GM19025 (cell line): ENCODE results near the gene ZNF786.
"Not testable (repeated sequence)": the region's sequence is repeated elsewhere in the genome, so short reads cannot be mapped to it uniquely, and the experiment has no call there.

ENCODE experiments used
- ATAC-seq: cut with Tn5 transposase; IDR thresholded peaks from one replicate; pipeline ENCODE4 v1.9.1; 2021; ENCODE audit warnings: mild to moderate bottlenecking, low read depth, moderate library complexity; ENCODE audit not compliant: unreplicated experiment

ZNF786 gene

GRCh38 chr7:149084407-149084806, 6.1 kb downstream of the ZNF786 start:
- no peak for ATAC-seq

DNA sequence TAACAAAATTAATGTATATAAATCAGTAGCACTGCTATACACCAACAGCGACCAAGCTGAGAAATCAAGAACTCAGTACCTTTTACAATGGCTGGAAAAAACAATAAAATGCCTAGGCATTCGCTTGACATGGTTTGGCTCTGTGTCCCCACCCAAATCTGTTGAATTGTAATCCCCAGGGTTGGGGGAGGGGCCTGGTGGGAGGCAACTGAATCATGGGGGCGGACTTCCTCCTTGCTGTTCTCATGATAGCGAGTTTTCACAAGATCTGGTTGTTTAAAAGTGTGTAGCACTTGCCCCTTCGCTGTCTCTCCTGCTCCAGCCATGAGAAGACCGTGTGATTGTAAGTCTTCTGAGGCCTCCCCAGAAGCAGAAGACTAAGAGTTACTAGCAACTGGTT, 8.6 kb downstream of the ZNF786 start:
- no peak for ATAC-seq

GRCh38 chr7:149077594-149077993, 12.9 kb downstream of the ZNF786 start:
- ATAC-seq = no peak

DNA sequence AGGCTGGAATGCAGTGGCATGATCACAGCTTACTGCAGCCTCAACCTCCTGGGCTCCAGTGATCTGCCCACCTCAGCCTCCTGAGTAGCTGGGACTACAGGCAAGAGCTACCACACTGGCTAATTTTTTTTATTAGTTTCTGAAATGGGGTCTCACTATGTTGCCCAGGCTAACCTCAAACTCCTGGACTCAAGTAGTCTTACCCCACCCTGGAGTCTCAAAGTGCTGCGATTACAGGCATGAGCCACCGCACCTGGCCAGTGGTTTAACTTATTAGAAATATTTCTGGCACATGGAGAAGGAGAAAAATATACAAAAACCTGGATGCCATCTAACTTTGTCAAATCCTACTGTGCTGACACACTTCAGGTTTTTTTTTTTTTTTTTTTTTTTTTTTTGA, 15.2 kb downstream of the ZNF786 start:
- no peak for ATAC-seq

DNA sequence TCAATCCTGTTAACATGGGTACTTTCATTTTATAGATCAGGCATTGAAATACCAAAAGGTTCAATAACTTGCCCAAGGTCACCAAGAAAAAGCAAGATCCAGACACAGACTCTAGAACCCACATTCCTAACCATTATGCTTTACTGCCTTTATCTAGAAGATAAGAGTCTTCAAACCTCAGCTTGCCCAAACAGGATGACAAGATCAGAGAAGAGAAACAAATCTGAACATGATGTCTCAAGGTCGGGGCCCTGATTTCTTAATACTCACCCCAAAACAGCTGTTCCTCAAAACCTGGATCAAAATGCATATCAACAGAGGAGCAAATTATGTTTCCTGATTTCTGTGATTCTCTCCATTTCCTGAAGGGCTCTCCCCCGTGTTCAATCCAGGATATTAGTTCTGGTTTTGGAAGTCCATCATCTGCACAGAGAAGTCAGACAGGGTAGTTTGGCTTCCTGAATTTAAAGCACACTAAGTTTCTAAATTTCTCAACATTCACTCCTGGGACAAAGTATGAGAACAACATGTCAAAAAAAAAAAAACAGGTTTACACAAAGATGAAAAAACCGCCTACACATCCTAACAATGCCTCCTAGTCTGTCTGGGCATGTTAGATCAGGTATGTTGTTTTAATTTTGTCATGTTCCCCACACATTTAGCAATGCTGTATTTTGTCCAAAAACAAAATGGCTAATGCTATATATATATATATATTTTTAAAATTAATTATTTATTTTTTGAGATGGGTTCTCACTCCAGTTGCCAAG, 16.2 kb downstream of the ZNF786 start:
- ATAC-seq = no peak

DNA sequence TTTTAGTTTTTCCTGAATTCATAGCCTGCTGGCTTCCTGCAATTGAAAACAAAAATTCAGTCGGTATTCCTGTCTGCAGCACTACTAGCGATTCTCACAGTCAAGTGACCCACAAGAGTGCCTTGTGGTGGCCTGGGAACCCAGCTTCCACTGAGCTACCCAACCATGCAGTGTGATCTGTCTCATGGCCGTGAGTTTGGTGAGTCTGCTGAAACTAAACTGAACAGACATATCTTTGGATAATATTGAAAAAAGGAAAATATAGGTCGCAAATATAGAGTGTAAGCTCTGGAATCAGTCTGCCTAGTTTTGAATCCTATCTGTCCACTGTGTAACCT, 18.1 kb downstream of the ZNF786 start:
- ATAC-seq = no peak

DNA sequence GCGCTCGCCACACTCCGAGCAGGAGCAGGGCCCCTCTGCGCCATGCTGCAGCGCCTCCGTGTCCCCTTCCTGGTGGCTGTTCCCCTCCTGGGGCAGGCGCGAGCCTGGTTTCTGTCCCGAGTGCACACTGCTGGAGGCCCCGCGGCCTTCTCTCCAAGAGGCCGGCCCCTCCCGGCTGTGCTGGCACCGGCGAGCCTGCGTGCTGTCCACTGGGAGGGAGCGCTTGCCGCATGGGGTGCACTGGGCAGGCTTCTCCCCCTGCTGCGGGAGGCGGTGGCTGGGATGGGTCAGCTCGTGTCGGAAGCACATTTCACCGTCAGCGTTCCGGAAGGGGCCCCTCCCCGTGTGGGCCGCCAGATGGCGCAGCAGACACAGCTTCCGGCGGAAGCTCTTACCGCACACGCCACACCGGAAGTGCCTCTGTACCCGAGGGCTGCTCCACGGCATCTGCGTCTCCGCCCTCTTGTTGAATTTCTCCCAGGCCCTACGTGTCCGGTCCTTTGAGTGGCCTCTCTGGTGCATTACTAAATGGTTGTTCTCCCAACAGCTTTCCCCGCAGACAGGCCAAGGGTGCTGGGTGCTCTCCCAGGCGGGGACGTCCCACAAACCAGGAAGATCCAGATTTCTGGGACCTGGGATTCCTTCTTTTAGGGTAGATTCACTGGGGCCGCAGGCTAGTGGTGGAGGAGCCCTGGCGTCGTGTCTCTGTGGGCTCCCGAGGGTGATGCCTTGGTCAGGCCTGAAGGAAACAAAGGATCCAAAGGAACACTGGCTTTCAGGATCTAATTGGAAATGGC, 18.7 kb downstream of the ZNF786 start:
- no peak for ATAC-seq

- ATAC-seq = no peak
Measured at GRCh38 chr7:149071182-149071635, 19.3 kb downstream of the ZNF786 start.

DNA sequence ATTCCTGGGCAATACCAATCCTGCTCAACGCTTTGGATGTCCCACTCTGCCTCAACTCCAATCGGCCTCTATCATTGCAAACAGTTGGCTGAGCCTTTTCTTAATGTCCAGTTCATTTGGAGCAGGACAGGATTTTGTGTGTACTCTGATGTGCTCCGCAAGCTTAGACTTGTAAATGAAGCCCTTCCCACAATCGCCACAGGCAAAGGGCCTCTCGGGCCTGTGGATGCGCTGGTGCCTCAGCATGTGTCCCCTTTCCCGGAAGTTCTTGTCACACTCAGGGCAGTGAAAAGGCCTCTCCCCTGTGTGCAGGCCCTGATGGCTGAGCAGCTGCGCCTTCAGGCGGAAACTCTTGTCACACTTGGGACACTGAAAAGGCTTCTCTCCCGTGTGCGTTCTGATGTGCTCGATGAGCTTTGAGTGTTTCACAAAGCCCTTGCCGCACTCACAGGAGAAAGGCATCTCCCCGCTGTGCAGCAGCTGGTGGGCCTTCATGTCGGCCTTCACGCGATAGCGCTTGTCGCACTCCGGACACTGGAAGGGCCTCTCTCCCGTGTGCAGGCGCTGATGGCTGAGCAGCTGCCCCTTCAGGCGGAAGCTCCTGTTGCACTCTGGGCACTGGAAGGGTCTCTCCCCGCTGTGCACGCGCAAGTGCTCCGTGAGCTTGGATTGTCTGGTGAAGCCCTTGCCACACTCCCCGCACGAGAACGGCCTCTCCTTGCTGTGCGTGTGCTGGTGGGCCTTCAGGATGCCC, 20.0 kb downstream of the ZNF786 start:
- no peak for ATAC-seq

DNA sequence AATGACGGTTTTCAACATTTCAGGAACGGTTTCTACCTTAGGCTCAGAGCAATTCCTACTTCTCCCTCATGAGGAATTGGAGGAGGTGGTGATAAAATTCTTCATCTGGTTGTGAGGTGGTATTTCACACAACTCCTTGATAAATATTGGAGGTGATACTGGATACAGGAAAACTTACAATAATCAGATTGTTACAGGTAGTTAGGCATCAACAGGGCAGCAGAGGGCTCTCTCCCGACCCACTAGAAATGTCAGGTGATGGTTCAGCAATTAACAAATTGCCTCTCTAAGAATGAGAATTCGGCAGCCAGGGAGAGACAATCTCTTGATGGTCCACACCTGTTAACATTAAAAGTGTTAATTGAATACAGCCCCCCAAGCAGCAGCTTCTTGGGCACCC, 22.6 kb downstream of the ZNF786 start:
- no peak for ATAC-seq

GRCh38 chr7:149063476-149063875, 27.0 kb downstream of the ZNF786 start:
- ATAC-seq = no peak

- not testable (repeated sequence) for ATAC-seq
Measured at GRCh38 chr7:149062217-149062899, 28.2 kb downstream of the ZNF786 start.

GRCh38 chr7:149060156-149060555, 30.4 kb downstream of the ZNF786 start:
- no peak for ATAC-seq

DNA sequence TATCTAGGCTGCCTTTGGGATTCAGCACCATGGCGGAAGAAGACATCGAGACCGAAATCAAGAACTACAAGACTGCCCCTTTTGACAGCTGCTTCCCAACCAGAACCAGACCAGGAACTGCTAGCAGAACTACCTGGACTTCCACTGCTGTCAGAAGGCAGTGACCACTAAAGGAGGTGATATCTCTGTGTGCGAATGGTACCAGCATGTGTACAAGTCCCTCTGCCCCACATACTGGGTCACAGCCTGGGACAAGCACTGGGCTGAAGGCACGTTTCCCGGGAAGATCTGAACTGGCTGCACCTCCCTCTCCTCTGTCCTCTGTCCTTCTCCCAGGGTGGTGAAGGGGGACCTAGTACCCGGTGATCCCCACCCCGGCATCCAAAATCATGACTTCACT, 36.6 kb downstream of the ZNF786 start:
- ATAC-seq = no peak

DNA sequence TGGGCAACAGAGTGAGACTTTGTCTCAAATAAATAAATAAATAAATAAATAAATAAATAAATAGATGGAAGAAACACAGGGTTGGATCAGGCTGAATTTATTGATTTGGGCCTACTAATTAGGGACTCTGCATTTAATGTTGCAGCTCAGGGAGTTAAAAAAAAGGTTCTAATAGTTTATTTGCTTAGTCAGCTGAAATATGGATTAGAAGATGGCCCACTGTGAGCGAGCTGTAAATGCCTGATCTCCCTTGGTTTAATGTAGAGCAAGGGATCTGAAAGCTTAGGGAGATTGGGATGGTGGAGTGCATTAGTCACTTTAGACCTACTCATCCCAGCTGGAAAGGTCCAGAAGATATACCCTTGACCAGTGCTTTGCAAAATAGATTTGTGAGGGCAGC, 37.1 kb downstream of the ZNF786 start:
- ATAC-seq = no peak

- no peak for ATAC-seq
Measured at GRCh38 chr7:149050941-149051340, 39.6 kb downstream of the ZNF786 start.

DNA sequence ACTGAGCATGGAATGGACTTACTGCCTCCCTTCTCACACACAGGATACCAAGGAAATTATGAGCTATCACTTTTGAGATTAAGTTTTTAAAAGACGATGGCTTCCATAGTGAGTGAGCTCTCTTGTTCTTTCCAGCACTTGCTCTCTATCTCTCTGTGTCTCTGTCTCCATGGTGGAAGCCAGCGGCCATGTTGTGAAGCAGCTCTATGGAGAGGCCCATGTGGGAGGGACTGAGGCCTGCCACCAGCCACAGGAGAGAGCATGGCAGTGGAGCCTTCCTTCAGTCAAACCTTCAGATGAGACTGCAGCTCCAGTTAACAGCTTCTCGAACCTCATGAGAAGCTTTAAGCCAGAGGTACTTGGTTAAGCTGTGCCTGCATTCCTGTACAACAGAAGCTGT, 41.7 kb downstream of the ZNF786 start:
- ATAC-seq = no peak

- no peak for ATAC-seq
Measured at GRCh38 chr7:149046416-149046815, 44.1 kb downstream of the ZNF786 start.

DNA sequence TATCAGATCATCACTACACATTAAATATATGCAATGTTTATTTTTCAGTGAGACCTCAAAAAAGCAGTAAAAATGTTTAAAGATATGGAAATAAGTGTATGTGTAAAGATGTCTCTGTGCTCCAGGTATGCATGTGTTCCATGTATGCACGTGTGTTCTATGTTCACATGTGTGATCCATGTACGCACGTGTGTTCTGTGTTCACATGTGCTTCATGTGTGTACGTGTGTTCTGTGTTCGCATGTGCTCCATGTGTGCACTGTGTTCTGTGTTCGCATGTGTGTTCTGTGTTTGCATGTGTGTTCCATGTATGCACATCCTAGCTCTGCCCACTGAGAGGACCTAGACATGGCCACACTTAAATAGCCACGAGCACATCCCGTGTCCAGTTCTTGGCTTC, 46.6 kb downstream of the ZNF786 start:
- no peak for ATAC-seq

- ATAC-seq = no peak
Measured at GRCh38 chr7:149041350-149041749, 49.2 kb downstream of the ZNF786 start.

GRCh38 chr7:149038641-149039040, 51.9 kb downstream of the ZNF786 start:
- not testable (repeated sequence) for ATAC-seq
